BJ (cell line): ENCODE data around the gene SFTPA2. TPM values are rescaled to one million over a fixed set of nuclear protein-coding genes. Genes with fewer than 3 reads are reported as not detected.
"Not testable (repeated sequence)": the region's sequence is repeated elsewhere in the genome, so short reads cannot be mapped to it uniquely, and the experiment has no call there.

Experiments used
- CTCF ChIA-PET: fragments of 350-600 bp; formaldehyde crosslinking; extraction: SDS; loops from one replicate; lab custom pipeline; 2021; ENCODE audit warnings: antibody characterized with exemption, inconsistent platforms; lab: Yijun Ruan, JAX
- POLR2A ChIA-PET: fragments of 300-600 bp; sonication (Branson Sonifier 250); formaldehyde crosslinking; extraction: SDS; loops from one replicate; lab custom pipeline; 2021; ENCODE audit warnings: antibody characterized with exemption; lab: Charles Lee
- DNase-seq: peaks from one replicate; pipeline ENCODE4 v3.0.0-alpha.2; 2011; ENCODE audit warnings: low read depth
- H3K27me3 ChIP-seq: 2 replicates; pipeline ENCODE4 v1.6.0; 2011; ENCODE audit warnings: low read length; ENCODE audit not compliant: control insufficient read depth, insufficient read depth
- H3K36me3 ChIP-seq: 2 replicates; pipeline ENCODE4 v1.5.1; 2011; ENCODE audit warnings: low read length; ENCODE audit not compliant: control insufficient read depth, insufficient read depth
- H3K4me3 ChIP-seq: 2 replicates; pipeline ENCODE4 v1.5.1; 2011; ENCODE audit warnings: low read depth, mild to moderate bottlenecking, control low read depth, low read length
- CTCF ChIP-seq: IDR thresholded peaks from 2 replicates; pipeline ENCODE4 v1.5.1; 2011; ENCODE audit warnings: low read depth, mild to moderate bottlenecking, control low read depth, inconsistent platforms, low read length, moderate library complexity; ENCODE audit not compliant: insufficient read depth
- polyA plus RNA-seq: library from polyadenylated mRNA; depleted of rRNA; stranded (reverse); fragments of >200 nt; gene quantifications from 2 replicates; pipeline ENCODE4 v1.2.3, GENCODE V29; 2011

SFTPA2 gene
- polyA plus RNA-seq, 1 experiment: not detected

GRCh38 chr10:79581044-79581443 lies 20.8 kb upstream of the SFTPA2 start:
- ChIA-PET POLR2A (no interaction called here), CTCF (no interaction called here)
- Histone ChIP-seq H3K4me3 (no peak overlapping the region), H3K36me3 (no peaks in the 10 kb centered on the region), H3K27me3 (peaks cover 3% of the 10 kb centered on the region; the same call in 1 of the 2 replicates)
- no peak for TF ChIP-seq CTCF
- no peak for DNase-seq

- peaks cover 1% of the 10 kb centered on the region; the same call in 1 of the 2 replicates for H3K27me3 ChIP-seq
- ChIA-PET CTCF (no interaction called here), POLR2A (no interaction called here)
- H3K4me3 ChIP-seq: no peak overlapping the region
- no peak for DNase-seq
- TF ChIP-seq CTCF: no peak
- no peaks in the 10 kb centered on the region for H3K36me3 ChIP-seq
Measured at GRCh38 chr10:79579361-79579760, 19.2 kb upstream of the SFTPA2 start.

GRCh38 chr10:79570624-79571023 lies 10.4 kb upstream of the SFTPA2 start:
- H3K36me3 ChIP-seq, H3K27me3 ChIP-seq, POLR2A ChIA-PET, H3K4me3 ChIP-seq, DNase-seq: not testable (repeated sequence)
- CTCF ChIA-PET: interaction anchor here (1.9 kb wide), 1 partner anchor 8 kb away, joined by 9 read pairs; no protein-coding TSS in a partner anchor

GRCh38 chr10:79563426-79563825 lies 3.2 kb upstream of the SFTPA2 start:
- Histone ChIP-seq H3K27me3 (no peaks in the 10 kb centered on the region), H3K36me3 (no peaks in the 10 kb centered on the region), H3K4me3 (no peak overlapping the region)
- POLR2A ChIA-PET: no interaction called here
- no peak for TF ChIP-seq CTCF
- no peak for DNase-seq
- CTCF ChIA-PET: interaction anchor here (0.6 to 1.7 kb wide), 6 partner anchors 8 to 368 kb away, joined by 3 to 9 read pairs (median 3); no protein-coding TSS in a partner anchor

- POLR2A ChIA-PET: no interaction called here
- CTCF ChIA-PET: interaction anchor here (0.8 to 1.7 kb wide), 9 partner anchors 8 to 377 kb away, joined by 3 to 11 read pairs (median 3); no protein-coding TSS in a partner anchor
- H3K36me3 ChIP-seq: no peaks in the 10 kb centered on the region
- H3K27me3 ChIP-seq: no peaks in the 10 kb centered on the region
- H3K4me3 ChIP-seq: no peak overlapping the region
- TF ChIP-seq CTCF: peak; percentile 94
- no peak for DNase-seq
Measured at GRCh38 chr10:79562135-79562756, 2.0 kb upstream of the SFTPA2 start.
